ENCODE data around the gene NWD2.

DNA sequence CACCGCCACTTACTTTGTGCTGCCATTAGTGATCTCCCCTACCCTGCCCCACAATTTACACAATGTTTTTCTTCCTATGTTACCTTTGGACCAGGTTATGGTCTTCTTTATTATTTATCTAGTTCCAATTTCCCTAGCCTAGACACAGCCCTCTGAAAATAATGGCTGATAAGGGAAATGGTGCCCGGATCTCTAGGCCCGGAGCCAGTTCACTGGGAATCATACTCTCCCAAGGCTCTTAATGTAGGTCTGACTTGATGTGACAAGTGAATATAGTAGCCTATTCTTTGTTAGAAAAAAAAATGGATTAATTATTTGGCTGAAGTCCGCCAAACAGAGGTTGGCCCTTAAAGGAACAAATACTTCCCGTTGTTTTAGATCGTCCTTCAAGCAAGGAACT is 233.6 kb downstream of the NWD2 start:
- no peak for TF ChIP-seq POLR2A (IDR thresholded peaks at IDR 0.05)
- TF ChIP-seq, protein P1, sequence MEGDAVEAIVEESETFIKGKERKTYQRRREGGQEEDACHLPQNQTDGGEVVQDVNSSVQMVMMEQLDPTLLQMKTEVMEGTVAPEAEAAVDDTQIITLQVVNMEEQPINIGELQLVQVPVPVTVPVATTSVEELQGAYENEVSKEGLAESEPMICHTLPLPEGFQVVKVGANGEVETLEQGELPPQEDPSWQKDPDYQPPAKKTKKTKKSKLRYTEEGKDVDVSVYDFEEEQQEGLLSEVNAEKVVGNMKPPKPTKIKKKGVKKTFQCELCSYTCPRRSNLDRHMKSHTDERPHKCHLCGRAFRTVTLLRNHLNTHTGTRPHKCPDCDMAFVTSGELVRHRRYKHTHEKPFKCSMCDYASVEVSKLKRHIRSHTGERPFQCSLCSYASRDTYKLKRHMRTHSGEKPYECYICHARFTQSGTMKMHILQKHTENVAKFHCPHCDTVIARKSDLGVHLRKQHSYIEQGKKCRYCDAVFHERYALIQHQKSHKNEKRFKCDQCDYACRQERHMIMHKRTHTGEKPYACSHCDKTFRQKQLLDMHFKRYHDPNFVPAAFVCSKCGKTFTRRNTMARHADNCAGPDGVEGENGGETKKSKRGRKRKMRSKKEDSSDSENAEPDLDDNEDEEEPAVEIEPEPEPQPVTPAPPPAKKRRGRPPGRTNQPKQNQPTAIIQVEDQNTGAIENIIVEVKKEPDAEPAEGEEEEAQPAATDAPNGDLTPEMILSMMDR (IDR thresholded peaks at IDR 0.05): no peak
